OCI-LY3 (cell line): ENCODE results near the gene PRKAR1B.

Experiments used
- H2AFZ ChIP-seq: fragments of 200-600, 300-600 bp; shearing (Covaris generic); 2 replicates; pipeline ENCODE4 v1.6.0; 2014; ENCODE audit warnings: antibody characterized with exemption, low read depth, low read length
- H3K27ac ChIP-seq: fragments of 200-600, 300-600 bp; sonication (generic); 2 replicates; pipeline ENCODE4 v1.5.1; 2014; ENCODE audit warnings: mild to moderate bottlenecking, low read length, moderate library complexity, mixed read lengths
- H3K27me3 ChIP-seq: fragments of 200-600, 300-600 bp; sonication (generic); 2 replicates; pipeline ENCODE4 v1.6.1; 2014; ENCODE audit warnings: low read depth, low read length, mixed read lengths
- H3K36me3 ChIP-seq: fragments of 200-600, 300-600 bp; sonication (generic); replicated peaks from 2 replicates; pipeline ENCODE3; 2014; ENCODE audit warnings: low read depth, low read length, mixed read lengths
- H3K4me1 ChIP-seq: fragments of 300-600, 200-600 bp; sonication (generic); 2 replicates; pipeline ENCODE4 v1.6.1; 2014; ENCODE audit warnings: low read length, mixed read lengths
- H3K4me2 ChIP-seq: fragments of 200-600, 300-600 bp; sonication (generic); 2 replicates; pipeline ENCODE4 v1.6.1; 2014; ENCODE audit warnings: low read length, mixed read lengths
- H3K4me3 ChIP-seq: fragments of 300-600, 200-600 bp; sonication (generic); 2 replicates; pipeline ENCODE4 v1.5.1; 2014; ENCODE audit warnings: antibody characterized with exemption, mild to moderate bottlenecking, low read length, moderate library complexity
- H3K79me2 ChIP-seq: fragments of 300-600, 200-600 bp; shearing (Covaris generic); 2 replicates; pipeline ENCODE4 v1.6.1; 2014; ENCODE audit warnings: mild to moderate bottlenecking, low read length, mixed read lengths
- H3K9ac ChIP-seq: fragments of 300-600, 200-600 bp; shearing (Covaris generic); 2 replicates; pipeline ENCODE4 v1.6.0; 2014; ENCODE audit warnings: mild to moderate bottlenecking, low read length, moderate library complexity
- H3K9me3 ChIP-seq: fragments of 200-600, 300-600 bp; shearing (Covaris generic); 2 replicates; pipeline ENCODE4 v1.6.1; 2014; ENCODE audit warnings: low read length, mixed read lengths; ENCODE audit not compliant: insufficient read depth
- H4K20me1 ChIP-seq: fragments of 200-600, 300-600 bp; sonication (generic); 2 replicates; pipeline ENCODE4 v1.6.1; 2016; ENCODE audit warnings: low read length, mixed read lengths; ENCODE audit not compliant: insufficient read depth
- CTCF ChIP-seq: fragments of 200-600, 300-600 bp; sonication (generic); IDR thresholded peaks from 2 replicates; pipeline ENCODE4 v1.5.1; 2014; ENCODE audit warnings: antibody characterized with exemption, low read length, low read depth
- EZH2phosphoT487 ChIP-seq: fragments of 200-600 bp; shearing (Covaris generic); IDR thresholded peaks from 2 replicates; pipeline ENCODE4 v1.6.1; 2018; ENCODE audit warnings: antibody characterized with exemption, mixed run types, low read depth

PRKAR1B gene

DNA sequence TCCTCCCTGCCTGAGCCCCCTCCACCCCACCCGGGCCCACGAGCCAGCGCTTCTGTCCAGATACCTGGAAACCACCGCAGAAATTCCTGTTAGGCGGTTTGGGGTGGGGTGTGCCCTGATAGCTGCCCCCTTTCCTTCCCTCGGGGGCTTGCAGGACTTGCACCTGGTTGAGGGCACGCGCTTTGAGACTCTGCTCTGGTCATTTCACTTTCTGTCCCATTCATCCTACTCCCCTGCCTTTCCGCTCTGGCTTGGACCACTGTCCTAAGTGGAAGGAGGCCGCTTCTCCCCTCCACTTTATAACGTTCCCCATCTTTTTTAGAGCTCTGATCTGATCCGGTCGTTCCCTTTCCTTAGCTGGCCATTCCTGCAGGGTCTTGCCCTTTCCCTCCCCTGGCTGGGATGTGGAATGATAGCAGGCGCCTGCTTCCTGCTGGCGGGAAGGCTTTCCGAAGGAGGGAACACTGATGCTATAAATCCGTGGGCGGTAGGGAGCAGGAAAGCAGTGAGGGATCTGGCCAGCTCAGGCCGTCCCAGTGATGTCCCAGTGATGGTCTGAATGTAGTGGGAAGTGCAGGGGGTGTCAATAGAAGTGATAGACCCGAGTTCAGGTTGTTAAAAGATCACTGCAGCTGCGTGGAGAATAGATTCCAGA is 852 bp upstream of the PRKAR1B start:
- H3K27ac ChIP-seq, result no peak overlapping the region
- H3K27me3 ChIP-seq, result no peaks in the 10 kb centered on the region
- H2AFZ ChIP-seq, result no peak overlapping the region
- H3K9me3 ChIP-seq, result peaks cover 12% of the 10 kb centered on the region; the same call in 1 of the 2 replicates
- H3K36me3 ChIP-seq, result peaks cover 37% of the 10 kb centered on the region
- peak overlapping the region; percentile 83 for H3K4me2 ChIP-seq
- peak overlapping the region; percentile 65 for H3K9ac ChIP-seq
- peaks cover 52% of the 10 kb centered on the region for H3K79me2 ChIP-seq
- H3K4me1 ChIP-seq, result peaks cover 10% of the 10 kb centered on the region
- no peak for TF ChIP-seq CTCF
- no peak for TF ChIP-seq EZH2phosphoT487
- no peaks in the 10 kb centered on the region for H4K20me1 ChIP-seq
- H3K4me3 ChIP-seq, result peak overlapping the region; percentile 83

- no peak overlapping the region for H2AFZ ChIP-seq
- peak overlapping the region; percentile 83 for H3K4me3 ChIP-seq
- H3K9ac ChIP-seq, result peak overlapping the region; percentile 65
- TF ChIP-seq EZH2phosphoT487 (no peak), CTCF (no peak)
- peaks cover 12% of the 10 kb centered on the region; the same call in 1 of the 2 replicates for H3K9me3 ChIP-seq
- H3K27me3 ChIP-seq, result no peaks in the 10 kb centered on the region
- H3K36me3 ChIP-seq, result peaks cover 35% of the 10 kb centered on the region
- H3K27ac ChIP-seq, result no peak overlapping the region
- H4K20me1 ChIP-seq, result no peaks in the 10 kb centered on the region
- H3K79me2 ChIP-seq, result peaks cover 42% of the 10 kb centered on the region
- 0 out of 2 replicates have a peak overlapping the region, but pooled peaks have one; percentile 22 for H3K4me2 ChIP-seq
- peaks cover 10% of the 10 kb centered on the region for H3K4me1 ChIP-seq
Observed at GRCh38 chr7:726854-727103, 302 bp downstream of the PRKAR1B start.

DNA sequence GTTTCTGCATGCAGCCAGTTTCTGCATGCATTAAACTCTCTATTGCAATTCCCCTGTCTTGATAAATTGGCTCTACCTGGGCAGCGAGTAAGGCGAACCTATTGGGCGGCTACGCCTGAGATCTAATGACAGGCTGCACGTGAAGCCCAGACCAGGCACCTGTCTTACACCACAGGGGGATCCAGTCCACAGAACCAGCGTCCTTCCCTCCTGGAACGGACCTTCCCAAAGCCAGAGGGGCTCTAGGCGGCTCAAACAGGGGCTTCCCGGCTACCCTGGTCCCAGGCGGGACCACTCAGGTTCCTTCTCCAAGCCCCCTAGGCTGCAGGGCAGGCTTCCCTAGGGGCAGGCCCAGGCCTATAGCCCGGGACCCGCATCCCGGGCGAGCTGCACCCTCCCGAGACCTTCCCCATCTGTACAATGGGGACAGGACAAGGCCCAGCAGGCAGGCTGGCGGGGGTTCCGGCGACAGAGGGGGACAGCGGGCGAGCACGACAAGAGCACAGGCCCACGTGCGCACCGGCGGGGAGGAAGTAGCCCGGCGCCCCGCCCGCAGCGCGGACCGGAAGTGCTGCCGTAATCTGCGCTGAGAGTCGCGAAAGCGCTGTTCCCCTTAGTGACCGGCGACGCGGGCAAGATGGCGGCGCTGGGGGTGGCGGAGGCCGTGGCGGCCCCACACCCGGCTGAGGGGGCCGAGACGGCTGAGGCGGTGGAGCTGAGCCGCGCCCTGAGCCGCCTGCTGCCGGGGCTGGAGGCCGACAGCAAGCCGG is 812 bp downstream of the PRKAR1B start, which contains the start of gene DNAAF5:
Gene DNAAF5 (plus strand): TSS at position 616 of the 770 bp plus-strand sequence. CDS start 22 bp downstream, at position 638.
- Histone ChIP-seq H3K27ac (peak within 1 kb of the TSS; percentile 41), H3K36me3 (peaks cover 38% of the 10 kb centered on the region), H2AFZ (peak within 1 kb of the TSS; percentile 70; the same call in 1 of the 2 replicates), H3K4me2 (peak within 1 kb of the TSS; percentile 89), H3K9me3 (peaks cover 12% of the 10 kb centered on the region; the same call in 1 of the 2 replicates), H4K20me1 (no peaks in the 10 kb centered on the region), H3K4me3 (peak within 1 kb of the TSS; percentile 83), H3K4me1 (peaks cover 10% of the 10 kb centered on the region), H3K79me2 (peaks cover 37% of the 10 kb centered on the region), H3K9ac (peak within 1 kb of the TSS; percentile 65), H3K27me3 (no peaks in the 10 kb centered on the region)
- no peak for TF ChIP-seq EZH2phosphoT487
- TF ChIP-seq CTCF, result no peak
